ENCODE measurements around the gene REG3G.
"Not testable (repeated sequence)": the region's sequence is repeated elsewhere in the genome, so short reads cannot be mapped to it uniquely, and the experiment has no call there.

Gene REG3G

GRCh38 chr2:79026061-79026460, 559 bp downstream of the REG3G start:
- DNase-seq: no peak

- no peak for DNase-seq
Observed at GRCh38 chr2:79039944-79040343, 14.4 kb downstream of the REG3G start.

GRCh38 chr2:79041032-79041448, 15.5 kb downstream of the REG3G start:
- DNase-seq: no peak

GRCh38 chr2:79053486-79053885, 28.0 kb downstream of the REG3G start:
- not testable (repeated sequence) for DNase-seq

GRCh38 chr2:79054769-79055168, 29.3 kb downstream of the REG3G start:
- DNase-seq: not testable (repeated sequence)

GRCh38 chr2:79065201-79065600, 39.7 kb downstream of the REG3G start:
- no peak for DNase-seq

- DNase-seq: no peak
Observed at GRCh38 chr2:79071078-79071477, 45.6 kb downstream of the REG3G start.

Data from COR-L47 (cell line).